IPS-NIHi11 (cell line): ENCODE data around the gene ECEL1.

Experiments
- DNase-seq: peaks from one replicate; pipeline ENCODE4 v3.0.0; 2012; ENCODE audit warnings: mixed read lengths, low spot score

ECEL1 gene

GRCh38 chr2:232483923-232484627 lies 3.6 kb downstream of the ECEL1 start:
- DNase-seq, result no peak

GRCh38 chr2:232483311-232483922 lies 4.2 kb downstream of the ECEL1 start:
- DNase-seq, result no peak

GRCh38 chr2:232482301-232483238 lies 5.1 kb downstream of the ECEL1 start:
- DNase-seq, result no peak

- no peak for DNase-seq
Observed at GRCh38 chr2:232481322-232482140, 6.1 kb downstream of the ECEL1 start.

- DNase-seq, result no peak
Observed at GRCh38 chr2:232480201-232481190, 7.1 kb downstream of the ECEL1 start.

GRCh38 chr2:232479341-232480200 lies 8.1 kb downstream of the ECEL1 start:
- DNase-seq, result no peak

GRCh38 chr2:232478571-232479340 lies 8.9 kb downstream of the ECEL1 start:
- no peak for DNase-seq

- no peak for DNase-seq
Observed at GRCh38 chr2:232477751-232478510, 9.7 kb downstream of the ECEL1 start.

GRCh38 chr2:232476791-232477190 lies 10.8 kb downstream of the ECEL1 start:
- no peak for DNase-seq

- DNase-seq, result no peak
Observed at GRCh38 chr2:232476045-232476444, 11.6 kb downstream of the ECEL1 start.

GRCh38 chr2:232473467-232473890 lies 14.2 kb downstream of the ECEL1 start:
- no peak for DNase-seq

GRCh38 chr2:232466221-232466620 lies 21.4 kb downstream of the ECEL1 start:
- no peak for DNase-seq

GRCh38 chr2:232465061-232465460 lies 22.6 kb downstream of the ECEL1 start:
- DNase-seq, result no peak

- no peak for DNase-seq
Observed at GRCh38 chr2:232464544-232464885, 23.1 kb downstream of the ECEL1 start.

- DNase-seq, result no peak
Observed at GRCh38 chr2:232463701-232464543, 23.7 kb downstream of the ECEL1 start.

- no peak for DNase-seq
Observed at GRCh38 chr2:232460171-232460570, 27.5 kb downstream of the ECEL1 start.

GRCh38 chr2:232459419-232460035 lies 28.1 kb downstream of the ECEL1 start:
- DNase-seq, result no peak
